Caco-2 (cell line): ENCODE measurements around the gene ANXA5. TPM values are rescaled to one million over a fixed set of nuclear protein-coding genes. Genes with fewer than 3 reads are reported as not detected.

ENCODE experiments used
- BruUV-seq: library from RNA; stranded (reverse); fragments of 400-500 nt; replicated peaks from 2 replicates; lab custom pipeline; 2021; lab: Mats Ljungman, UMichigan
- CTCF ChIA-PET: fragments of 300-600 bp; sonication (Branson Sonifier 250); formaldehyde crosslinking; loops from one replicate; lab custom pipeline; 2022; ENCODE audit warnings: antibody characterized with exemption; lab: Charles Lee
- POLR2A ChIA-PET: fragments of 300-600 bp; sonication (Branson Sonifier 250); formaldehyde crosslinking; loops from one replicate; lab custom pipeline; 2022; ENCODE audit warnings: antibody characterized with exemption; lab: Charles Lee
- DNase-seq, 2 experiments: peaks; one replicate each; pipeline versions ENCODE4 v3.0.0 to v3.0.0-alpha.2; 2020 to 2022
- H3K27me3 ChIP-seq: replicated peaks from 2 replicates; pipeline ENCODE4 v1.6.0; 2011; ENCODE audit warnings: low read length; ENCODE audit not compliant: control insufficient read depth, insufficient read depth
- H3K36me3 ChIP-seq: 2 replicates; pipeline ENCODE4 v1.5.1; 2011; ENCODE audit warnings: low read length; ENCODE audit not compliant: control insufficient read depth, insufficient read depth
- H3K4me1 ChIP-seq: fragments of 250-450 bp; sonication (Bioruptor Pico); 2 replicates; pipeline ENCODE4 v1.5.1; 2020; ENCODE audit warnings: mild to moderate bottlenecking
- H3K4me3 ChIP-seq: 2 replicates; pipeline ENCODE4 v1.5.1; 2011; ENCODE audit warnings: low read depth, mild to moderate bottlenecking, control low read depth, low read length
- H3K9me3 ChIP-seq: fragments of 250-450 bp; sonication (Bioruptor Pico); 2 replicates; pipeline ENCODE4 v1.5.1; 2020; ENCODE audit warnings: mild to moderate bottlenecking, moderate library complexity
- H3K27ac Mint-ChIP-seq: one replicate; pipeline ENCODE4 v1.8.0; 2022; ENCODE audit warnings: mixed read lengths; ENCODE audit not compliant: unreplicated experiment
- H3K27me3 Mint-ChIP-seq: one replicate; pipeline ENCODE4 v1.8.0; 2022; ENCODE audit warnings: mixed read lengths; ENCODE audit not compliant: insufficient read depth, unreplicated experiment
- H3K36me3 Mint-ChIP-seq: one replicate; pipeline ENCODE4 v1.8.0; 2022; ENCODE audit warnings: mild to moderate bottlenecking, mixed read lengths; ENCODE audit not compliant: insufficient read depth, unreplicated experiment
- H3K4me1 Mint-ChIP-seq: one replicate; pipeline ENCODE4 v1.8.0; 2022; ENCODE audit warnings: low read depth, mixed read lengths; ENCODE audit not compliant: unreplicated experiment
- H3K4me3 Mint-ChIP-seq: one replicate; pipeline ENCODE4 v1.8.0; 2022; ENCODE audit warnings: mild to moderate bottlenecking, moderate library complexity, mixed read lengths; ENCODE audit not compliant: unreplicated experiment
- H3K9me3 Mint-ChIP-seq: one replicate; pipeline ENCODE4 v1.8.0; 2022; ENCODE audit warnings: mixed read lengths; ENCODE audit not compliant: unreplicated experiment
- intact Hi-C: fragments of 100-400 bp; cut with micrococcal nuclease; formaldehyde crosslinking; loops from one replicate; pipeline ENCODE4 v1.10.0; 2022; ENCODE audit not compliant: unreplicated experiment
- total RNA-seq: library from RNA; stranded (reverse); gene quantifications from 2 replicates; pipeline ENCODE4 v1.2.3, GENCODE V29; 2022
- TF ChIP-seq, protein P1 (sequence below), 2 experiments: fragments of 200-600 bp in 1 of 2; IDR thresholded peaks; 1 replicate in 1 of 2; 2 replicates in 1 of 2; pipeline versions ENCODE4 v1.5.1 to v1.8.0; 2011 to 2022; ENCODE audit warnings: antibody characterized with exemption in 1 of 2, control low read depth in 1 of 2, inconsistent platforms in 1 of 2, low read depth in 1 of 2, low read length in 1 of 2, mild to moderate bottlenecking in 1 of 2, moderate library complexity in 1 of 2; ENCODE audit not compliant: insufficient read depth in 1 of 2, severe bottlenecking in 1 of 2, unreplicated experiment in 1 of 2

ANXA5 gene
- total RNA-seq, 1 experiment from 2014 or later = 359 TPM

GRCh38 chr4:121632636-121633035 is 64.1 kb downstream of the ANXA5 start:
- TF ChIP-seq, protein P1, sequence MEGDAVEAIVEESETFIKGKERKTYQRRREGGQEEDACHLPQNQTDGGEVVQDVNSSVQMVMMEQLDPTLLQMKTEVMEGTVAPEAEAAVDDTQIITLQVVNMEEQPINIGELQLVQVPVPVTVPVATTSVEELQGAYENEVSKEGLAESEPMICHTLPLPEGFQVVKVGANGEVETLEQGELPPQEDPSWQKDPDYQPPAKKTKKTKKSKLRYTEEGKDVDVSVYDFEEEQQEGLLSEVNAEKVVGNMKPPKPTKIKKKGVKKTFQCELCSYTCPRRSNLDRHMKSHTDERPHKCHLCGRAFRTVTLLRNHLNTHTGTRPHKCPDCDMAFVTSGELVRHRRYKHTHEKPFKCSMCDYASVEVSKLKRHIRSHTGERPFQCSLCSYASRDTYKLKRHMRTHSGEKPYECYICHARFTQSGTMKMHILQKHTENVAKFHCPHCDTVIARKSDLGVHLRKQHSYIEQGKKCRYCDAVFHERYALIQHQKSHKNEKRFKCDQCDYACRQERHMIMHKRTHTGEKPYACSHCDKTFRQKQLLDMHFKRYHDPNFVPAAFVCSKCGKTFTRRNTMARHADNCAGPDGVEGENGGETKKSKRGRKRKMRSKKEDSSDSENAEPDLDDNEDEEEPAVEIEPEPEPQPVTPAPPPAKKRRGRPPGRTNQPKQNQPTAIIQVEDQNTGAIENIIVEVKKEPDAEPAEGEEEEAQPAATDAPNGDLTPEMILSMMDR (IDR thresholded peaks at IDR 0.05; ENCODE audit: insufficient read depth in 1 of 2, low read depth in 1 of 2, low read length in 1 of 2, severe bottlenecking in 1 of 2, unreplicated experiment in 1 of 2) = no peak
- no peaks in the 10 kb centered on the region for H3K4me1 Mint-ChIP-seq
- no peaks in the 10 kb centered on the region for H3K36me3 Mint-ChIP-seq
- no peak overlapping the region for H3K4me3 ChIP-seq
- no peak overlapping the region for H3K4me3 Mint-ChIP-seq
- ChIA-PET CTCF (no interaction called here), POLR2A (no interaction called here)
- H3K27me3 Mint-ChIP-seq = no peaks in the 10 kb centered on the region
- H3K36me3 ChIP-seq = no peaks in the 10 kb centered on the region
- no TSS peak for BruUV-seq
- no peaks in the 10 kb centered on the region for H3K4me1 ChIP-seq
- no peak overlapping the region for H3K27ac Mint-ChIP-seq
- no peaks in the 10 kb centered on the region for H3K9me3 ChIP-seq
- no peaks in the 10 kb centered on the region for H3K9me3 Mint-ChIP-seq
- peak in 1 of 2 experiments; percentile 3 for DNase-seq
- intact Hi-C loops = no loop called here
- H3K27me3 ChIP-seq = no peaks in the 10 kb centered on the region

Other genes with a start within 250 kb of the ANXA5 start
- gene SMIM43, start 68.2 kb upstream of the ANXA5 start, total RNA-seq = not detected in 2 replicates
- gene EXOSC9, start 104.3 kb upstream of the ANXA5 start, total RNA-seq = 32.5 and 32.6 TPM in 2 replicates
- 88.3 and 97.9 TPM in 2 replicates for gene CCNA2, start 126.9 kb upstream of the ANXA5 start, total RNA-seq
- 17.1 and 19.9 TPM in 2 replicates for gene BBS7, start 173.5 kb upstream of the ANXA5 start, total RNA-seq